ENCODE results near the gene EOLA2.
"Not testable (repeated sequence)": the region's sequence is repeated elsewhere in the genome, so short reads cannot be mapped to it uniquely, and the experiment has no call there.

GRCh38 chrX:149927964-149928258, 10.4 kb downstream of the EOLA2 start:
- not testable (repeated sequence) for TF ChIP-seq CTCF (conservative IDR thresholded peaks at IDR 0.05; ENCODE audit: low read depth, low read length); EZH2 (IDR thresholded peaks at IDR 0.05; ENCODE audit: borderline replicate concordance, low read depth, low read length, poor library complexity, severe bottlenecking)

Measured in A673 (cell line).